ENCODE results near the gene AQP12A.

The AQP12A gene

GRCh38 chr2:240741091-240741490 is 49.4 kb downstream of the AQP12A start:
- DNase-seq (ENCODE audit: low spot score) = no peak

GRCh38 chr2:240742602-240743095 is 51.0 kb downstream of the AQP12A start:
- DNase-seq (ENCODE audit: low spot score) = no peak

- no peak for DNase-seq (ENCODE audit: low spot score)
Observed at GRCh38 chr2:240745456-240745855, 53.8 kb downstream of the AQP12A start.

GRCh38 chr2:240745962-240746361 is 54.3 kb downstream of the AQP12A start:
- no peak for DNase-seq (ENCODE audit: low spot score)

- no peak for DNase-seq (ENCODE audit: low spot score)
Observed at GRCh38 chr2:240746671-240747070, 55.0 kb downstream of the AQP12A start.

GRCh38 chr2:240747256-240747655 is 55.6 kb downstream of the AQP12A start:
- no peak for DNase-seq (ENCODE audit: low spot score)
